Liver (tissue), 9 donors: Measurements from ENCODE around the gene BTBD1. TPM values are rescaled to one million over a fixed set of nuclear protein-coding genes. Genes with fewer than 3 reads are reported as not detected.
"Not testable (repeated sequence)": the region's sequence is repeated elsewhere in the genome, so short reads cannot be mapped to it uniquely, and the experiment has no call there.

Experiments used
- DNase-seq: peaks from one replicate; pipeline ENCODE4 v3.0.0-alpha.2; 2017; ENCODE audit warnings: low spot score
- H3K27ac ChIP-seq, 2 donors: one replicate each; pipeline ENCODE4 v1.7.0; 2013; ENCODE audit warnings: inconsistent platforms in 2 of 2, low read length in 2 of 2, control low read depth in 1 of 2, low read depth in 1 of 2, mild to moderate bottlenecking in 1 of 2
- H3K27me3 ChIP-seq, 4 donors: one replicate each; pipeline versions ENCODE4 v1.6.1 to v1.7.0; 2013; ENCODE audit warnings: low read length in 3 of 4, inconsistent platforms in 1 of 4, mild to moderate bottlenecking in 1 of 4, moderate library complexity in 1 of 4; ENCODE audit not compliant: control insufficient read depth in 4 of 4, insufficient read depth in 4 of 4
- H3K36me3 ChIP-seq, 4 donors: one replicate each; pipeline versions ENCODE4 v1.6.1 to v1.7.0; 2013; ENCODE audit warnings: low read length in 3 of 4, mild to moderate bottlenecking in 3 of 4, low read depth in 1 of 4, moderate library complexity in 1 of 4; ENCODE audit not compliant: control insufficient read depth in 4 of 4, insufficient read depth in 3 of 4
- H3K4me1 ChIP-seq, 4 donors: one replicate each; pipeline versions ENCODE4 v1.6.1 to v1.7.0; 2013; ENCODE audit warnings: low read length in 3 of 4, mild to moderate bottlenecking in 3 of 4, moderate library complexity in 1 of 4; ENCODE audit not compliant: control insufficient read depth in 4 of 4, insufficient read depth in 4 of 4
- H3K4me3 ChIP-seq, 3 donors: one replicate each; pipeline versions ENCODE4 v1.6.1 to v1.7.0; 2013; ENCODE audit warnings: low read length in 3 of 3, control low read depth in 1 of 3, low read depth in 1 of 3, mild to moderate bottlenecking in 1 of 3
- H3K9ac ChIP-seq, 2 donors: one replicate each; pipeline ENCODE4 v1.7.0; 2013; ENCODE audit warnings: low read length in 2 of 2, mild to moderate bottlenecking in 2 of 2, moderate library complexity in 2 of 2, control low read depth in 1 of 2, low read depth in 1 of 2
- H3K9me3 ChIP-seq, 4 donors: one replicate each; pipeline versions ENCODE4 v1.6.1 to v1.7.0; 2013; ENCODE audit warnings: low read length in 3 of 4; ENCODE audit not compliant: control insufficient read depth in 4 of 4
- EGR1 ChIP-seq, 2 donors: IDR thresholded peaks; 2 replicates each; pipeline ENCODE4 v1.6.1; 2016 to 2018; ENCODE audit warnings: antibody characterized with exemption in 2 of 2, low read depth in 2 of 2
- FOXA1 ChIP-seq: IDR thresholded peaks from 2 replicates; pipeline ENCODE4 v1.6.1; 2016; ENCODE audit warnings: antibody characterized with exemption
- FOXA2 ChIP-seq: IDR thresholded peaks from 2 replicates; pipeline ENCODE4 v1.6.1; 2016; ENCODE audit warnings: antibody characterized with exemption
- GABPA ChIP-seq, 2 donors: IDR thresholded peaks in 1 of 2; conservative IDR thresholded peaks in 1 of 2; 2 replicates each; pipeline ENCODE4 v1.6.1; 2016; ENCODE audit warnings: antibody characterized with exemption in 2 of 2, mild to moderate bottlenecking in 1 of 2, moderate library complexity in 1 of 2
- HNF4A ChIP-seq, 2 donors: conservative IDR thresholded peaks; 2 replicates each; pipeline ENCODE4 v1.6.1; 2016; ENCODE audit warnings: antibody characterized with exemption in 2 of 2, mild to moderate bottlenecking in 2 of 2
- HNF4G ChIP-seq: IDR thresholded peaks from 2 replicates; pipeline ENCODE4 v1.6.1; 2016; ENCODE audit warnings: antibody characterized with exemption
- JUND ChIP-seq, 2 donors: IDR thresholded peaks; 2 replicates each; pipeline ENCODE4 v1.6.1; 2016; ENCODE audit warnings: antibody characterized with exemption in 2 of 2
- NR2F2 ChIP-seq: IDR thresholded peaks from 2 replicates; pipeline ENCODE4 v1.6.1; 2016; ENCODE audit warnings: antibody characterized with exemption
- RAD21 ChIP-seq, 2 donors: IDR thresholded peaks; 2 replicates each; pipeline ENCODE4 v1.6.1; 2016; ENCODE audit warnings: antibody characterized with exemption in 2 of 2, mild to moderate bottlenecking in 2 of 2
- RXRA ChIP-seq, 2 donors: IDR thresholded peaks; 2 replicates each; pipeline ENCODE4 v1.6.1; 2017 to 2018; ENCODE audit warnings: antibody characterized with exemption in 2 of 2, mild to moderate bottlenecking in 1 of 2
- TAF1 ChIP-seq: conservative IDR thresholded peaks from 2 replicates; pipeline ENCODE4 v1.6.1; 2016; ENCODE audit warnings: antibody characterized with exemption, mild to moderate bottlenecking
- YY1 ChIP-seq: IDR thresholded peaks from 2 replicates; pipeline ENCODE4 v1.6.1; 2016; ENCODE audit warnings: antibody characterized with exemption, mild to moderate bottlenecking
- WGBS: extraction: QIAGEN DNeasy Blood & Tissue Kit; methylation state at CpG from one replicate; pipeline ENCODE4 v1.1.7; 2013; 5-methylcytosine and 5-hydroxymethylcytosine counted together
- polyA plus RNA-seq, 2 donors: library from polyadenylated mRNA; stranded (reverse) in 1 of 2; unstranded in 1 of 2; fragments of 200-250 nt in 1 of 2; fragments of >200 nt in 1 of 2; fragmentation: Nextera tagmentation in 1 of 2; extraction: Ambion mirVana in 1 of 2; gene quantifications; one replicate each; pipeline versions ENCODE4 v1.2.1 to v1.2.3, GENCODE V29; 2013 to 2015
- total RNA-seq, 2 donors: library from RNA; depleted of rRNA; stranded (reverse); fragments of >200 nt; gene quantifications; one replicate each; pipeline ENCODE4 v1.2.3, GENCODE V29; 2014
- TF ChIP-seq, protein P1 (sequence below): IDR thresholded peaks from 2 replicates; pipeline ENCODE4 v1.6.1; 2016; ENCODE audit warnings: antibody characterized with exemption
- TF ChIP-seq, protein P2 (sequence below): IDR thresholded peaks from 2 replicates; pipeline ENCODE4 v1.6.1; 2016; ENCODE audit warnings: antibody characterized with exemption
- TF ChIP-seq, protein P3 (sequence below): IDR thresholded peaks from 2 replicates; pipeline ENCODE4 v1.6.1; 2016; ENCODE audit warnings: antibody characterized with exemption, mild to moderate bottlenecking
- donor health status: healthy.
- donor health status: healthy.
- donor health status: healthy.
- donor health status: healthy.
- donor health status: healthy.

BTBD1 gene
- total and polyA plus RNA-seq, 4 donors = 8.6 to 43.9 (median 27.6) TPM

DNA sequence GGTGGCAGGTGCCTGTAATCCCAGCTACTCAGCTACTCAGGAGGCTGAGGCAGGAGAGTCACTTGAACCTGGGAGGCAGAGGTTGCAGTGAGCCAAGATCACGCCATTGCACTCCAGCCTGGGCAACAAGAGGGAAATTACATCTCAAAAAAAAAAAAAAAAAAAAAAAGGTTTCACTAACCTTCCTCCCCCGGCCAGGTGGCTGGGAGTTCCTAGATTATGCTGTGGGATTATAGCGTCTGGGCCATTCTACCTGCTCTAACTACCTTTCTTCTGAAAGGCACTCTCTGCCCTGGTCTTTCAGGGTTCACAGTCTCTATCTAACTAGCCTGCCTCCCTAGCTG lies 24.9 kb upstream of the BTBD1 start:
- H3K4me3 ChIP-seq, H3K27me3 ChIP-seq, DNase-seq, H3K9me3 ChIP-seq, H3K9ac ChIP-seq, H3K36me3 ChIP-seq, H3K4me1 ChIP-seq: not testable (repeated sequence)
- 81% methylated on average over 3 of the region's 3 CpGs for WGBS
- peak overlapping the region in 1 of 2 donors; percentile 10 for H3K27ac ChIP-seq

DNA sequence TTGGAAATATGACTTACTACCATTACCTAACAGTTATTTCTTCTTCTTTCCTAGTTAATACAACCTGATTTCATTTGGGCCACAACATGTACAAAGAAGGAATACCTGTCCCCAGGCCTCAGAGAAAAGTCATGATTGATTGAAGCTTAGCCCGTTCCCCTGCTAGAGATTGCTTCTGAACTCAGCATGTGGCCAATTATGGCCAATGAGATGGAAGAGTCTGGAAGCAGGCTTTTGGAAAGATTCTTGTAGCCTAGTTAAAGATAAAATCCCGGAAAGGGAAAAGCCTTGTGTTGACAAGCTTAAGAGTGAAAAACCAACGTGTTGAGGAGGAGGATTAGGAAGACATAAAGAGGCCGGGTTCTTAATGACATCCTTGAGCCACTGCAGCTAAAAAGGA lies 23.4 kb upstream of the BTBD1 start:
- 48% methylated on average over 4 of the region's 4 CpGs for WGBS
- TF ChIP-seq FOXA1 = no peak
- TF ChIP-seq, protein P1, sequence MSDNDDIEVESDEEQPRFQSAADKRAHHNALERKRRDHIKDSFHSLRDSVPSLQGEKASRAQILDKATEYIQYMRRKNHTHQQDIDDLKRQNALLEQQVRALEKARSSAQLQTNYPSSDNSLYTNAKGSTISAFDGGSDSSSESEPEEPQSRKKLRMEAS = no peak
- TF ChIP-seq, protein P2, sequence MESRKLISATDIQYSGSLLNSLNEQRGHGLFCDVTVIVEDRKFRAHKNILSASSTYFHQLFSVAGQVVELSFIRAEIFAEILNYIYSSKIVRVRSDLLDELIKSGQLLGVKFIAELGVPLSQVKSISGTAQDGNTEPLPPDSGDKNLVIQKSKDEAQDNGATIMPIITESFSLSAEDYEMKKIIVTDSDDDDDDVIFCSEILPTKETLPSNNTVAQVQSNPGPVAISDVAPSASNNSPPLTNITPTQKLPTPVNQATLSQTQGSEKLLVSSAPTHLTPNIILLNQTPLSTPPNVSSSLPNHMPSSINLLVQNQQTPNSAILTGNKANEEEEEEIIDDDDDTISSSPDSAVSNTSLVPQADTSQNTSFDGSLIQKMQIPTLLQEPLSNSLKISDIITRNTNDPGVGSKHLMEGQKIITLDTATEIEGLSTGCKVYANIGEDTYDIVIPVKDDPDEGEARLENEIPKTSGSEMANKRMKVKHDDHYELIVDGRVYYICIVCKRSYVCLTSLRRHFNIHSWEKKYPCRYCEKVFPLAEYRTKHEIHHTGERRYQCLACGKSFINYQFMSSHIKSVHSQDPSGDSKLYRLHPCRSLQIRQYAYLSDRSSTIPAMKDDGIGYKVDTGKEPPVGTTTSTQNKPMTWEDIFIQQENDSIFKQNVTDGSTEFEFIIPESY = no peak
- no peak for TF ChIP-seq TAF1
- TF ChIP-seq, protein P3, sequence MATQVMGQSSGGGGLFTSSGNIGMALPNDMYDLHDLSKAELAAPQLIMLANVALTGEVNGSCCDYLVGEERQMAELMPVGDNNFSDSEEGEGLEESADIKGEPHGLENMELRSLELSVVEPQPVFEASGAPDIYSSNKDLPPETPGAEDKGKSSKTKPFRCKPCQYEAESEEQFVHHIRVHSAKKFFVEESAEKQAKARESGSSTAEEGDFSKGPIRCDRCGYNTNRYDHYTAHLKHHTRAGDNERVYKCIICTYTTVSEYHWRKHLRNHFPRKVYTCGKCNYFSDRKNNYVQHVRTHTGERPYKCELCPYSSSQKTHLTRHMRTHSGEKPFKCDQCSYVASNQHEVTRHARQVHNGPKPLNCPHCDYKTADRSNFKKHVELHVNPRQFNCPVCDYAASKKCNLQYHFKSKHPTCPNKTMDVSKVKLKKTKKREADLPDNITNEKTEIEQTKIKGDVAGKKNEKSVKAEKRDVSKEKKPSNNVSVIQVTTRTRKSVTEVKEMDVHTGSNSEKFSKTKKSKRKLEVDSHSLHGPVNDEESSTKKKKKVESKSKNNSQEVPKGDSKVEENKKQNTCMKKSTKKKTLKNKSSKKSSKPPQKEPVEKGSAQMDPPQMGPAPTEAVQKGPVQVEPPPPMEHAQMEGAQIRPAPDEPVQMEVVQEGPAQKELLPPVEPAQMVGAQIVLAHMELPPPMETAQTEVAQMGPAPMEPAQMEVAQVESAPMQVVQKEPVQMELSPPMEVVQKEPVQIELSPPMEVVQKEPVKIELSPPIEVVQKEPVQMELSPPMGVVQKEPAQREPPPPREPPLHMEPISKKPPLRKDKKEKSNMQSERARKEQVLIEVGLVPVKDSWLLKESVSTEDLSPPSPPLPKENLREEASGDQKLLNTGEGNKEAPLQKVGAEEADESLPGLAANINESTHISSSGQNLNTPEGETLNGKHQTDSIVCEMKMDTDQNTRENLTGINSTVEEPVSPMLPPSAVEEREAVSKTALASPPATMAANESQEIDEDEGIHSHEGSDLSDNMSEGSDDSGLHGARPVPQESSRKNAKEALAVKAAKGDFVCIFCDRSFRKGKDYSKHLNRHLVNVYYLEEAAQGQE = no peak
- no peak for TF ChIP-seq YY1
- no peak for TF ChIP-seq RAD21 (IDR thresholded peaks at IDR 0.05)
- no peak for TF ChIP-seq NR2F2

DNA sequence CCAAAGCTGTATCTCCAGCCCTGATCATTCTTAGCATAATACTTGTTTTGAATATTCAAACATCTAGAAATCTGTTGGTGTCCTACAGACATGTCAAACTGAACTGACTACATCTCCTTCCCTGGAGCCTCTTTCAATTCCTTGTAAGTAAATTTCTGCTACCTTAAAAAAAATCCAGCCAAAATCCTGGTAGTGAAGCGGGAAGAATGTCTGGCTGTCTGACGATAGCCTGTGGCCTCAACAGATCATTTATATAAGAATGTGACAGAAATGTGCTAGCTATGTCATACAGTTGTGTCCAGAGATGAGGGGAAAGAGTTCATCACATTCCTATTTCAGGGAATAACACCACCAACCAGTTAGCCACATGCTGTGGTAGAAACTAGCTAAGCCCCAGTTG lies 21.8 kb upstream of the BTBD1 start:
- WGBS = 86% methylated on average over 2 of the region's 2 CpGs
- H3K4me1 ChIP-seq = no peaks in the 10 kb centered on the region
- no peak for DNase-seq
- H3K36me3 ChIP-seq = no peaks in the 10 kb centered on the region
- no peak overlapping the region for H3K9ac ChIP-seq
- H3K27ac ChIP-seq = no peak overlapping the region
- H3K4me3 ChIP-seq = no peak overlapping the region
- H3K9me3 ChIP-seq = no peaks in the 10 kb centered on the region
- TF ChIP-seq NR2F2 (no peak), EGR1 (IDR thresholded peaks at IDR 0.05; ENCODE audit: low read depth in 2 of 2) (no peak), JUND (IDR thresholded peaks at IDR 0.05) (no peak), HNF4A (conservative IDR thresholded peaks at IDR 0.05) (no peak), FOXA2 (no peak), RAD21 (IDR thresholded peaks at IDR 0.05) (no peak), HNF4G (no peak), RXRA (IDR thresholded peaks at IDR 0.05) (no peak), FOXA1 (no peak), GABPA (IDR thresholded peaks at IDR 0.05 in 1 of 2, conservative IDR thresholded peaks at IDR 0.05 in 1 of 2) (no peak), YY1 (no peak)
- TF ChIP-seq, protein P1 = no peak
- TF ChIP-seq, protein P2 = no peak
- TF ChIP-seq, protein P3 = no peak
- no peaks in the 10 kb centered on the region for H3K27me3 ChIP-seq

More for the DNA sequence above, 23.4 kb upstream of the BTBD1 start:
- no peak for DNase-seq
- Histone ChIP-seq H3K27ac (no peak overlapping the region), H3K27me3 (no peaks in the 10 kb centered on the region), H3K9ac (no peak overlapping the region), H3K4me1 (no peaks in the 10 kb centered on the region), H3K9me3 (no peaks in the 10 kb centered on the region), H3K36me3 (no peaks in the 10 kb centered on the region), H3K4me3 (no peak overlapping the region)
